Measurements from ENCODE around the gene TMEM161A. TPM values are rescaled to one million over a fixed set of nuclear protein-coding genes. Genes with fewer than 3 reads are reported as not detected.

Gene TMEM161A
- total and polyA plus RNA-seq, 2 of the 13 experiments (the other 11 are each of a cell fraction or from before 2014, with no cell fraction given), result 25.9 to 31.4 TPM

DNA sequence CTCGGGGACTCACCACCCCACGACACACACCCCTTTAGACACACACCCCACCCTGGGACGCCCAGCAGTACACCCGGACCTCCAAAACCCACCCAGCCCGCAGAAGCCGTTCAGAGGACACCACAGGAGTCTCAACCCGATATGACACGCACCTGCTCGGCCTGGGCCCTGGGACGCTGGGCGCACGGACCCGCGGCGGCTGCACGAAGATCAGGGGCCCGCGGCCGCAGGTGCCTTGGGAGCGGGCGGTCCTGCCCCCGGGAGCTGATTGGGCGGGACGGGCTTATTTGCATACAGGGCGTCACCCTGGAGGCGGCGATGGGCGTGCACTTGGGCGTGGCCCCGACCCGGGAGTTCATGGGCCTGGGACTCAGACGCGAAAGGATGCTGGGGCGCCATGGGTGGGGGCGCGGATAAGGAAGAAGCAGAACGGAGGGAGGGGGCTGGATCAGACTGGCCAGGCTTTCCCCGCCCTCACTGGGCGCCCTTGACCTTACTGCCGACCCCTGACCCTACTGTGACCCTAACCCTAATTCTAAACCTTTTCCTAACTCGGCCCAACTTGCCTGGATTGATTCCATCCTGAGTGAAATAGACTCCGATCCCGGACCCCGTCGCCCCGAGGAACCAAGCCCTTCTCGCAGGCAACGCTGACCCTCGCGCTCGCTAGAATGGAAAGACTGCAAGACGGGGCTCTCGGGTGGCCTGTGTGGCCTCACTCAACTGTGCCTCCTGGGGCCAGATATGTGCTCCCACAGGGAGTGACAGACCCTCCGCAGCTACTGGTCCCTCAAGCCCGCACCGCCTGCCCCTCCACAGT lies 32.0 kb upstream of the TMEM161A start, which contains the start of gene MEF2B (continued):
- TF ChIP-seq ZBED4 (CRISPR knock-in tag; IDR thresholded peaks at IDR 0.05; ENCODE audit: borderline replicate concordance) (no peak), KDM3A (CRISPR knock-in tag; IDR thresholded peaks at IDR 0.05; ENCODE audit: low read depth) (no peak), SNAPC5 (CRISPR knock-in tag; IDR thresholded peaks at IDR 0.05; ENCODE audit: borderline replicate concordance) (no peak), KDM6A (CRISPR knock-in tag; IDR thresholded peaks at IDR 0.05; ENCODE audit: low read depth) (no peak), ZNF501 (CRISPR knock-in tag; IDR thresholded peaks at IDR 0.05) (0 out of 2 replicates have a peak, but pooled peaks have one; percentile 31), ZFP41 (CRISPR knock-in tag; IDR thresholded peaks at IDR 0.05; ENCODE audit: borderline replicate concordance) (no peak), RBFOX2 (IDR thresholded peaks at IDR 0.05; ENCODE audit: low read depth, low read length) (peak; percentile 76), ETV5 (CRISPR knock-in tag; IDR thresholded peaks at IDR 0.05; ENCODE audit: borderline replicate concordance) (no peak), TAF1 (CRISPR knock-in tag; IDR thresholded peaks at IDR 0.05) (peak; percentile 50), RXRA (CRISPR knock-in tag; IDR thresholded peaks at IDR 0.05) (no peak), DR1 (CRISPR knock-in tag; IDR thresholded peaks at IDR 0.05) (peak; percentile 54; the same call in 1 of the 2 replicates), SIN3A (IDR thresholded peaks at IDR 0.05; ENCODE audit: borderline replicate concordance, low read depth, low read length) (no peak), KLF13 (CRISPR knock-in tag; IDR thresholded peaks at IDR 0.05) (no peak), ARHGAP35 (CRISPR knock-in tag; IDR thresholded peaks at IDR 0.05; ENCODE audit: borderline replicate concordance) (no peak), ZNF687 (CRISPR knock-in tag; IDR thresholded peaks at IDR 0.05) (peak; percentile 86)
- TF ChIP-seq, protein P1, sequence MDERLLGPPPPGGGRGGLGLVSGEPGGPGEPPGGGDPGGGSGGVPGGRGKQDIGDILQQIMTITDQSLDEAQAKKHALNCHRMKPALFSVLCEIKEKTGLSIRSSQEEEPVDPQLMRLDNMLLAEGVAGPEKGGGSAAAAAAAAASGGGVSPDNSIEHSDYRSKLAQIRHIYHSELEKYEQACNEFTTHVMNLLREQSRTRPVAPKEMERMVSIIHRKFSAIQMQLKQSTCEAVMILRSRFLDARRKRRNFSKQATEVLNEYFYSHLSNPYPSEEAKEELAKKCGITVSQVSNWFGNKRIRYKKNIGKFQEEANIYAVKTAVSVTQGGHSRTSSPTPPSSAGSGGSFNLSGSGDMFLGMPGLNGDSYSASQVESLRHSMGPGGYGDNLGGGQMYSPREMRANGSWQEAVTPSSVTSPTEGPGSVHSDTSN (CRISPR knock-in tag; IDR thresholded peaks at IDR 0.05), result no peak
- TF ChIP-seq, protein P2, sequence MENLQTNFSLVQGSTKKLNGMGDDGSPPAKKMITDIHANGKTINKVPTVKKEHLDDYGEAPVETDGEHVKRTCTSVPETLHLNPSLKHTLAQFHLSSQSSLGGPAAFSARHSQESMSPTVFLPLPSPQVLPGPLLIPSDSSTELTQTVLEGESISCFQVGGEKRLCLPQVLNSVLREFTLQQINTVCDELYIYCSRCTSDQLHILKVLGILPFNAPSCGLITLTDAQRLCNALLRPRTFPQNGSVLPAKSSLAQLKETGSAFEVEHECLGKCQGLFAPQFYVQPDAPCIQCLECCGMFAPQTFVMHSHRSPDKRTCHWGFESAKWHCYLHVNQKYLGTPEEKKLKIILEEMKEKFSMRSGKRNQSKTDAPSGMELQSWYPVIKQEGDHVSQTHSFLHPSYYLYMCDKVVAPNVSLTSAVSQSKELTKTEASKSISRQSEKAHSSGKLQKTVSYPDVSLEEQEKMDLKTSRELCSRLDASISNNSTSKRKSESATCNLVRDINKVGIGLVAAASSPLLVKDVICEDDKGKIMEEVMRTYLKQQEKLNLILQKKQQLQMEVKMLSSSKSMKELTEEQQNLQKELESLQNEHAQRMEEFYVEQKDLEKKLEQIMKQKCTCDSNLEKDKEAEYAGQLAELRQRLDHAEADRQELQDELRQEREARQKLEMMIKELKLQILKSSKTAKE (CRISPR knock-in tag; IDR thresholded peaks at IDR 0.05; ENCODE audit: borderline replicate concordance), result no peak
